ENCODE data around the gene SORCS1.

Gene SORCS1

GRCh38 chr10:107144490-107144889 is 20.0 kb downstream of the SORCS1 start:
- no peak for DNase-seq (ENCODE audit: low read depth)
- TF ChIP-seq CTCF (conservative IDR thresholded peaks at IDR 0.05; ENCODE audit: low read length): no peak
- H3K4me3 ChIP-seq (ENCODE audit: low read length): no peak overlapping the region

- no peak overlapping the region for H3K4me3 ChIP-seq (ENCODE audit: low read length)
These were observed 22.9 kb downstream of the SORCS1 start for GRCh38 chr10:107141524-107142061.

GRCh38 chr10:107139237-107139636 is 25.3 kb downstream of the SORCS1 start:
- DNase-seq (ENCODE audit: low read depth): no peak
- H3K4me3 ChIP-seq (ENCODE audit: low read length): no peak overlapping the region
- no peak for TF ChIP-seq CTCF (conservative IDR thresholded peaks at IDR 0.05; ENCODE audit: low read length)

More at GRCh38 chr10:107141524-107142061, 22.9 kb downstream of the SORCS1 start:
- no peak for DNase-seq (ENCODE audit: low read depth)
- no peak for TF ChIP-seq CTCF (conservative IDR thresholded peaks at IDR 0.05; ENCODE audit: low read length)

GRCh38 chr10:107133656-107134055 is 30.9 kb downstream of the SORCS1 start:
- TF ChIP-seq CTCF (conservative IDR thresholded peaks at IDR 0.05; ENCODE audit: low read length): no peak
- no peak for DNase-seq (ENCODE audit: low read depth)
- H3K4me3 ChIP-seq (ENCODE audit: low read length): no peak overlapping the region

- no peak for DNase-seq (ENCODE audit: low read depth)
These were observed 35.5 kb downstream of the SORCS1 start for GRCh38 chr10:107129000-107129399.

GRCh38 chr10:107126512-107127065 is 37.9 kb downstream of the SORCS1 start:
- TF ChIP-seq CTCF (conservative IDR thresholded peaks at IDR 0.05; ENCODE audit: low read length): no peak
- DNase-seq (ENCODE audit: low read depth): no peak
- no peak overlapping the region for H3K4me3 ChIP-seq (ENCODE audit: low read length)

More at GRCh38 chr10:107129000-107129399, 35.5 kb downstream of the SORCS1 start:
- H3K4me3 ChIP-seq (ENCODE audit: low read length): no peak overlapping the region
- TF ChIP-seq CTCF (conservative IDR thresholded peaks at IDR 0.05; ENCODE audit: low read length): no peak

- TF ChIP-seq CTCF (conservative IDR thresholded peaks at IDR 0.05; ENCODE audit: low read length): no peak
- DNase-seq (ENCODE audit: low read depth): no peak
- H3K4me3 ChIP-seq (ENCODE audit: low read length): no peak overlapping the region
These were observed 41.8 kb downstream of the SORCS1 start for GRCh38 chr10:107122703-107123102.

All from AG10803 (cell line).